Stimulated activated CD4-positive, alpha-beta T cell treated with anti-CD3 and anti-CD28 coated beads, Interleukin-15, amount 100 ng/mL, for 24 hours (primary cell): ENCODE results near the gene PRSS56.

Experiments used
- DNase-seq: peaks from one replicate; pipeline ENCODE4 v3.0.0-alpha.2; 2020

The PRSS56 gene

DNA sequence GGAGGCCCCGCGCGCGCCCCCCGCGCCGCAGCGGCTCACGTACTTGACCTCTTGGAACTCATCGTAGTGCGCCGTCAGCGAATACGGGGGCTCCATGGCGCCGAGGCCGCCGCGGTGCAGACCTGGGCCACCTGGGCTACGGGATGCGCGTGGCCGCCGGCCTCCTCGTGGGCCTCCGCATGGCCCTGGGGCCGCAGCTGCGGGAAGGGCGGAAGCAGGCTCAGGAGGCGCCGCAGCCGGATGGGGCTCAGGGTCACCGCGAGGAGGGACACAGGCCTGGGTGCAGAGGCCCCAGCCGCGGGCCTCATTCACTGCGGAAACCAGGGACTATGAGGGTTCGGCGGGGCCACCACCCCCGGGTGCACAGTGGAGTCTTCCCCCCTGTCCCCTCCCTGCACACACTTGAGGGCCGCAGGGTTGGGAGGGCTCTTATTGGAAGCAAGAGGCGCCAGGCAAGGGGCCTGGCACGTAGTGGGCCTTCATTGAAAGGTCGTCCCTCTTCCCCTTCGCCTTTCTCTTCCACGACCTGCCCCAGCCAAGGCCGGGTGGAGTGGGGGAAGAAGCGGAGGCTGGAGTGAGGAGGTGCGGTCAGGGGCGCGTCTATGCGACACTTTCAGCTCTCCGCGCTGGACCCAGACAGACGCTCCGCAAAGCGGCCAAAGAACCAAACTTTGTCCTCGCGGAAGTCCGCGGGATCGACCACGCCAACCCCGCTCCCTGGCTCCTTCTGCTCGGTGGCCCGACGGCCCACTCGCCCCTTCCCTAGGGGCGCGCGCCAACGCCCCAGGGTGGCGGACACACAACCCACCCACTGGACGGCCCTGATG lies 33.4 kb upstream of the PRSS56 start:
- no peak for DNase-seq

DNA sequence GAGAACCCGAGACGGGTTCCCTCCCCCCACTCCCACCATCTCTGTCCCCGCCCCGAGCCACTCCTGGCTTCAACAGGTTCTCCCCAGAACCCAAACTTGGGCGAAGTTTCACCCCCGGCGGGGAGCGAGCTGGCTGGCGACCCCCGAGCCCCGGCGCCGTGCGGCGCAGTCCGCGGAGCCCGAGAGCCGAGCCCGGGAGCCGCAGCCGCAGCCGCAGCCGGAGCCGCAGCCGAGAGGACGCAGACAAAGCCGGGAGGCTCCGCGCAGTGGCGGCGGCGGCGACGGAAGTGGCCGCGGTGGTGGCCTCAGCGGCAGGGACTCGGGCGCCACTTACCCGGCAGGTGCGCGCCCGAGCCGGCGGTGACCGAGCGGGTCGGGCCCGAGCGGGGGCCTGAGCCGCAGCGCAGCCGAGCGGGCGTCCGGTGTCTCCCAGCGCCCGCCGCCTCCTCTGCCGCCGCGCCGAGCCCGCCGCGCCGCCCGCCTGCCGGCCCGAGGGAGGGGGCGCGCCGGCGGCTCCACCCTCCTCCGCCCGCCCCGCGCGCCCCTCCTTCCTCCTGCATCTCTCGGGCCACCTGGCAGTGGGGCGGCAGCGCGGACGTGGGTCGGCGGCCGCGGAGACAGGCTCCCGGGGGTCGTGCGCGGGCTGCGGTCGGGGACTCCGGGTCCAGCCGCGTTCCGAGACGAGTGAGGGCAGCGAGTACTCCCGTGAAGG lies 32.6 kb upstream of the PRSS56 start, which contains the start of gene ECEL1:
ECEL1 (minus strand) TSS at position 450 of the 712 bp plus-strand sequence. CDS start 1,181 bp downstream, outside the sequence.
- peak; percentile 34 for DNase-seq

GRCh38 chr2:232488097-232488711 lies 32.0 kb upstream of the PRSS56 start:
- DNase-seq, result no peak

- no peak for DNase-seq
These were observed 31.4 kb upstream of the PRSS56 start for GRCh38 chr2:232488721-232489300.

DNA sequence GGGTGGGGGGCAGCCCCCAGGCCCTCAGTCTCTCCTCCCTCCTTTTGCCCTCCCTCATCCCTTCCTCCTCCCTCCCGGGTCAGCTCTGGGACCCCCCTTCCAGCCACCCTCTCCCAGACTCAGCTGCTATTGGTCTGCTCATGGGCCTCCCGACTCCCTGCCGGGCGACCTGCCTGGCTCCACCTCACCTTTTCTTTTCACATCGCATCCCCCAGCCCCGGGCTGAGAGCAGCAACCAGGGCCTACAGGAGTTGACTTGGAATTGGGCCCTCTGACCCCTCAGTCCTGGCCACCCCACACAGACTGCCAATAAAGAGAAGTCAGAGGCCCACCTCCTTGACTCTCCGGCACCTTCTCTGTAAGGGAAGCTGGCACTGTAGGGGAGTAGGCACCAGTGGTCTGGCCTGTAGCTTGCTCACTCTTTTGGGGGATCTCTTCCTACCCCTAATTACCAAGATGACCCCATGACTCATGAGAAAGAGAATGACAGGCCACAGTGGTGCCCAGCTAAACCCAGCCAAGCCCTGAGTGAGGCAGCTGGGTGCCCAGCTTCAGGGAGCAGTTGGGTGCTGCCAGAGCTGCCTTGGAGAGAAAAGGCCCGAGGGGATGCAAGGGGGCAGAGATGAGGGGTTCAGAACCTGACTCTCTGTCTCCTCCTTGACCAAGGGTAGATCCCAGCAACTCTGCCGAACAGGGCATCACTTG lies 30.5 kb upstream of the PRSS56 start:
- no peak for DNase-seq

GRCh38 chr2:232490221-232491138 lies 29.7 kb upstream of the PRSS56 start:
- no peak for DNase-seq

DNA sequence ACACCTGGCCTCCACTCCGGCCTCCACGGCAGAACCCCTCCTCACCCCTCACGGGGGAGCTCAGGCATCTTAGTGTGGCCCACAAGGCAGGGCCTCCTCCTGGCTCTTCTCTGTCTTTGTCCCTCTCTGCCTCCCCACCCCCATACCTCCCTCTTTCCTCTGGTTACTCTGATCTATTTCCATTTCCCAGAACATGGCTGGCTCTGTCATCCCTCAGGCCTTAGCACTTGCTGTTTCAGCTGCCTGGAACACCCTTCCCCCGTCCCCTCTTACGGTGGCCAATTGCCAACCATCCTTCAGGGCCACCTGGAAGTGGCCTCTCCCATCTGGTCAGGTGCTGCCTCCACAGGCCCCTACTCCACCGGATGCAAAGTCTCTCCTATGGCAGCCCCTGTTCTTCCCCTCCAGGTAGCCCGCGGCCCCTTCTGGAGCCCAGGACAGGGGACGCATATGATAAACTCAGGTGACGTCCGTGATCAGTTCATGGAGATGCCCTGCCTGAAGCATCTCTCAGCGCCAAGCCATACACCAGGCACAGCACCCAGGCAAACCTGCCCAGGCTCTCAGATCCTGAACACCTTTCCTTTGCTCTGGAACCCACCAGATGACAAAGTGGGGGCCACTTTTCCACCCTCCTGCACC lies 28.9 kb upstream of the PRSS56 start:
- DNase-seq, result no peak

DNA sequence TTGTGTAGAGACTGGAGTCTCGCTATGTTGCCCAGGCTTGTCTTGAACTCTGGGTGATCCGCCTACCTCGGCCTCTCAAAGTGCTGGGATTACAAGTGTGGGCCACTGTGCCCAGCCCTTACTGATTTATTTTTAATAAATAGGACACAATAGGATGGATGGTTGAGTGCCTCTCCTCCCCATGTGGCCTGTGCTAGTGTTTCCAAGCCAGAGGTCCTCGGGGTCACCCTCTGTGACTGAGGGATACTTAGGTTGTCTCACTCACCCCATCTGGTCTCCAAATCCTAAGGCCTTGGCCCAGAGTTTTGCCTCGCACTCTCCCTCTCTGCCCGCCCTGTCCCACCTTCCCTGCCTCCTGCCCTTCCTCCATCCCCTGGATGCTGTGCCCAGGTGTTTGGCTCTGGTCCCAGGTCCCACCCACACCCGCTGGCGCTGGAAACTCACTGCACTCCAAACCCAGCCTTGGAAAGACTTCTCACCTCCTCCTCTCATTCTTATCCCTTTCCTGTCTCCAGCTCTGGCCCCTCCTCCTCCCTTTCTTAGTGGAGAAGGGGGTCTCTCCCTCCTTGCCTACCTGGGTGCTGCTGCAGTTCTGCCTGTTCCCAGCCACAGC lies 27.8 kb upstream of the PRSS56 start:
- no peak for DNase-seq

DNA sequence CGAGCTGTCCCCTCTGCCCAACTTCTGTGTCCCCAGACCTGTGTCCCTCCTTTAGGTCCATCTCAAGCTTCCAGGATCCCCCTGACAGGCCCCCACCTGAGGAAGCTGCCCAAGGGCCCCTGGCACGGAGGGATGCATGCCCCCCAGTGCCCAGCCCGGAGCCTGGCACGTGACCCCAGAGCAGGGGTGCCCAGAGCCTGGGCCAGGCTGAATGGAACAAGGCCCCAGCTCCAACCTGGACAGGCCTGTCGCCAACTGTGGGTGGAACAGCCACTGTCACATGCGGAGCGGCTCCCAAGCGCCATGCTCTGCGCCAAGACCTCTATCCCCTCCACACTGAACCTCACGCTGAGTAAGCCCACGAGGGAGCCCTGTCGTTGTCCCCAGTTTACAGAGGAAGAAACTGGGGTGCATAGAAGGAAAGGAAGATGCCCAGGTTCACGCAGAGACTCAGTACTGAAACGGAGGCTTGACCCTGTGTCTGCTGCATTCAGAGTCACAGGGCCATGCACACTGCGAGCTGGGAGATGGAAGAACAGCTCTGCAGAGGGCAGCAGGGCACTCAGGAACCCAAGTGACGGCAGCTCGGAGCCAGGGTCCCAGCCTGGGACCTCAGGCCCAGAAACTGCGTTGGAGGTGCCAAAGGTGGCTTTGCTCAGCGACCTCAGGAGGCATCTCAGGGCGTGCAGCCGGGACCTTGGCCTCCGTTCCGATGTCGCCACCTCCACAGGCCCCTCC lies 27.1 kb upstream of the PRSS56 start:
- DNase-seq, result no peak

- DNase-seq, result no peak
These were observed 26.3 kb upstream of the PRSS56 start for GRCh38 chr2:232493701-232494474.

DNA sequence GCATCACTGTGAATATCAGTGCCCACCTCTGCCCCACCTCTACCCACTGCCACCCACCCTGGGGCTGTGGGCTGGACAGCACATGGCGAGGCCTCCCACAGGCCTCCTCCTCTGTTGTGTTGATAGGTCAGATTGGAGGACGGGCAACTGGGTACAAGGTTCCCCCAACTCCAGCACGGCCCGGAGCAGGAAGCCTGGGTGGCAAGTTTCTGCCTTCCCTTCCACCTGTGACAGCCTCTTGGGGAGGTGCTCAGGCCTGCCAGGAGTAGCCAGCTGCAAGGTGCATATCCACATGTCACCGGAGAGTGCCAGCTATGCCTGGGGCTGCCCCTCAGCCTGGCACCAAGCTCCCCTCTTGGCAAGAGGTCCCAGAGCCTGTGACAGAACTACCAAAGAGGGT lies 25.6 kb upstream of the PRSS56 start:
- no peak for DNase-seq

DNA sequence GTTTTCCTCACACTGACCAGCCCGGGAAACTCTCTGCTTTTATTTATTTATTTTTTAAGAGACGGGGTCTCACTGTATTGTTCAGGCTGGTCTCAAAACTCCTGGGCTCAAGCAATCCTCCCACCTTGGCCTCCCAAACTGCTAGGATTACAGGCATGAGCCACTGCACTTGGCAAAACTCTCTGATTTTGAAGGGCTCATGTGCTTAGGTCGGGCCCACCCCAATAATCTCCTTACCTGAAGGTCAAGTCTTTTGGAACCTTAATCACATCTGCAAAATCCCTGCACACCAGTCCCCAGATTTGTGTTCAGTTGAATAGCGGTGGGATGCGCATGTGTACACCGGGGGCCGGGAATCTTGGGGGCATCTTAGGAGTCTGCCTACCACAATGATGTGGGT lies 24.9 kb upstream of the PRSS56 start:
- no peak for DNase-seq

GRCh38 chr2:232496501-232497270 lies 23.5 kb upstream of the PRSS56 start:
- DNase-seq, result no peak

DNA sequence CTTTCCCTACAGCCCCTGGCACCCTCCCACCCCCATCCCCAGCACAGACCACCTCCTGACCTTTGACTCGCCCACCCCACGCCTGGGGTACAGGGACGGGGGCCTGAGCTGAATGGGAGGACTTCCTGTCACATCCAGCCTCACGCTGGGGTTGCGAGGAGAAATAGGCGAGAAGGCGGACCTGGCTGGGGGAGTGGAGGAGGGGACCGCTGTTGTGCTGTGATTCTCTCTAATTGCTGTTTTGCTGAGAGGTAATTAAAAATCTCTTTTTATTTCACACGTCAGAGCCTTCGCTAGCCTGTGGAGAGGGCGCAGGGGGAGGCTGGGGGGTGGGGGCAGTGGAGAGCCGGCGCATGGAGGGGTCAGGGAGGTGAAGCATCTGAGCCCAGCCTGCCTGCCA lies 22.8 kb upstream of the PRSS56 start:
- DNase-seq, result no peak

DNA sequence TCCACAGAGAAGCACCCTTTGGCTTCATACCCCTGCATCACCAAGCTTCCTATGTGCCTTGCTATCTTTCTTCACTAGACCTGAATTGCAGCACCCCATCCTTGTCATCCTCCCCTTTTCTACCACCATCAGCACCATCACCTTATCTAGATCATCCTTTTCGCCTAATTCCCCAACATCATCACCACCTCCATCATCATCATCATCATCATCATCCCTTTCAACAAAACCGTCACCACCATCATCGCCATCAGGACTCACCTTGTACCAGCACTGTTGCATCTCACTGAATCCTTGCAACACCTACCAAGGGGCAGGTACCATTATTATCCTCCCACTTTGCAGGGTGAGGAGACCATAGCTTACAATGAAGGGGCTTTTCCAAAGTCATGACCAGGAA lies 21.7 kb upstream of the PRSS56 start:
- DNase-seq, result no peak

DNA sequence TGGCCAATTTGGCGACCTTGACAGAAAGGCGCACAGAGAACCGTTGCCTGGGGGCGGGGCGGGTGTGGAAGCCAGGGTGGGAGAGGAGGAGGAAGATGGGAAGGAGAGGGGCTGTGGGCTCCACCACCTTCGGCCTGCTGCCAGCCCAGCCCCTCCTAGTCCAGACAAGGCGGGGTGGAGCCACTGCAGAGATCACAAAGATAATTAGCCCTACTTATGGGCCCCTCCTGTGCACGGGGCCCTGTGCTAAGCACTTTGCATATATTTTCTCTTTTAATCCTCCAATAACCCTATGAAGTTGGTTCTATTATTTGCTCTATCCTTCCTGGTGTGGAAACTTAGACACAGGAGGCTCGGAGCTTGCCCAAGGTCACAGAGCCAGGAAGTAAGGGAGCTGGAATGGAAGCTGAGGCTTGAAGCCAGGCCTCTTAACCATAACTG lies 18.8 kb upstream of the PRSS56 start:
- no peak for DNase-seq

GRCh38 chr2:232501794-232502390 lies 18.3 kb upstream of the PRSS56 start:
- no peak for DNase-seq

- DNase-seq, result no peak
These were observed 17.7 kb upstream of the PRSS56 start for GRCh38 chr2:232502511-232502910.
